Pancreas (tissue), 10 donors: Measurements from ENCODE around the gene MICAL3. TPM values are rescaled to one million over a fixed set of nuclear protein-coding genes. Genes with fewer than 3 reads are reported as not detected.

Experiments
- ATAC-seq, 4 donors: fragments of 200-7000 bp; cut with Tn5 transposase; one replicate each; pipeline versions ENCODE4 v1.8.0 to v1.9.1; 2020; ENCODE audit warnings: mild to moderate bottlenecking in 4 of 4, moderate library complexity in 4 of 4
- DNase-seq, 6 donors: peaks; one replicate each; pipeline ENCODE4 v3.0.0-alpha.2; 2020
- FAIRE-seq: peaks from 2 replicates; lab custom pipeline; 2012; peaks lifted over from hg19 to GRCh38; lab: Jason Lieb, UNC
- H3K27ac ChIP-seq, 4 donors: fragments of 200-600 bp; sonication (generic); 1 replicate in 3 of 4; 2 replicates in 1 of 4; pipeline versions ENCODE4 v1.5.0 to v1.8.0; 2020
- H3K27me3 ChIP-seq, 4 donors: fragments of 200-600 bp; one replicate each; pipeline ENCODE4 v1.8.0; 2021
- H3K36me3 ChIP-seq, 3 donors: fragments of 200-600 bp; sonication (generic) in 1 of 3; one replicate each; pipeline versions ENCODE4 v1.5.0 to v1.8.0; 2020 to 2021
- H3K4me1 ChIP-seq, 3 donors: fragments of 200-600 bp; one replicate each; pipeline ENCODE4 v1.8.0; 2021
- H3K4me3 ChIP-seq, 4 donors: fragments of 200-600 bp; sonication (generic) in 2 of 4; one replicate each; pipeline versions ENCODE4 v1.5.0 to v1.8.0; 2020 to 2021
- H3K9me3 ChIP-seq, 4 donors: fragments of 200-600 bp; one replicate each; pipeline ENCODE4 v1.8.0; 2021
- WGBS, 2 donors: extraction: QIAGEN DNeasy Blood & Tissue Kit; methylation state at CpG; one replicate each; pipeline ENCODE4 v1.1.7; 2013; 5-methylcytosine and 5-hydroxymethylcytosine counted together
- intact Hi-C, 3 donors: fragments of 100-400 bp; cut with DNase I; formaldehyde crosslinking; loops; one replicate each; pipeline versions ENCODE4 v1.11.1 to v1.14.2; 2022
- polyA plus RNA-seq, 2 donors: library from polyadenylated mRNA; stranded (reverse); fragments of 200-250 nt; gene quantifications; one replicate each; pipeline ENCODE4 v1.2.3, GENCODE V29; 2013
- total RNA-seq, 6 donors: library from RNA; stranded (reverse); fragmentation: NEBNext Ultra II Directional in 4 of 6; extraction: Animal tissue kit (Norgen Biotek cat#: 25700) in 4 of 6; gene quantifications; one replicate each; pipeline versions ENCODE4 v1.2.1 to v1.2.4, GENCODE V29; 2021 to 2023
- TF ChIP-seq, protein P1 (sequence below), 4 donors: fragments of 200-600 bp; sonication (generic) in 3 of 4; IDR thresholded peaks; one replicate each; pipeline versions ENCODE4 v1.5.0 to v1.8.0; 2021; ENCODE audit warnings: antibody characterized with exemption in 4 of 4
- donor health status: healthy with polysubstance abuse.
- donor health status: DM: no; HTN: no; CAD: no; lungs with moderate emphysema.
- donor health status: DM: no; HTN: no; CAD: no.
- donor health status: control.
- donor health status: control.
- donor health status: Bipolar disorder and iron deficiency.
- donor health status: DM: yes; HTN: yes; CAD: no.
- donor health status: DM: no; HTN: no; CAD: no.
- donor health status: DM: no; HTN: no; CAD: no.
- donor health status: DM: yes; HTN: yes; CAD: no.

The MICAL3 gene
- total and polyA plus RNA-seq, 8 donors = 5.9 to 56.8 (median 25.5) TPM

DNA sequence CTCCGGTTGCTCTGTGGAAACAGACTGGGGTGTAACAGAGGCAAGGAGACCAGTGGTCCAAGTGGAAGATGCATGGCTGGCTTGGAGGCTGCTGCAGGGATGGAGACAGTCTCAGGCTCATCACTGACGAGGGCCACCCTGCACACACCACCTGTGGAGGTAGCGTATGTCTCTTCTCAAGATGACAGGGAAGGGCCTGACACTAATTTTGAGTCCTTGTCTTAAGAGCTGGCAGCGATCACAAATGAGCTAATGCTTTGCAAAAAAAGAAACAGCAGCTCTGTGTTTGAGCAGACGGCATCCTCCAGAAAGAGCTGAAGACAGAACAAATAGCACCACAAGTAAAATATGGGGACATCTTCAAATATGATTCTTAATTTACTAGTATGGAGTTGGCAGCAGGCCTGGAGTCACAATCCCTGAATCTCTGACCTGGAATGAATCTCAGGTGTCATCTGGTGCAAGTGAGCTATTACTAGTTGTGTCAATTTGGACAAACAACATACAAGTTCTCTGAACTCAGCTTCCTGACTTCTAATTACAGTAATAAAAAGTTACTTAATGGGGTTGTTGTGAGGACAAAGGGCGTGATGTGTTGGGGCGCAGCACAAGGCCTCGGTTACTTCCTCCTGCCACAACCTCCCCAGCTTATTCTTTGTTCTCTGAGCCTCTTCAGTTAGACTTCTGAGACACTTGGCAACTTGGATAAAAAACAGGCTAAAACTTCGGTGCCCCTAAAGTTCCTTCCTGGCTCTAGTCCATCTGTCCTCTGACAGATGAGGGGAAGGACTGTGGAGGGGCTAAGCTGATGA is 154.9 kb downstream of the MICAL3 start:
- no peak overlapping the region for H3K27ac ChIP-seq
- ATAC-seq = no peak
- H3K9me3 ChIP-seq = no peaks in the 10 kb centered on the region
- 84 to 88% methylated on average over 9 of the region's 9 CpGs for WGBS, 2 donors
- no peaks in the 10 kb centered on the region for H3K4me1 ChIP-seq
- peaks cover 0 to 52% (median 2%) of the 10 kb centered on the region in 3 donors for H3K36me3 ChIP-seq
- no peak for FAIRE-seq
- TF ChIP-seq, protein P1, sequence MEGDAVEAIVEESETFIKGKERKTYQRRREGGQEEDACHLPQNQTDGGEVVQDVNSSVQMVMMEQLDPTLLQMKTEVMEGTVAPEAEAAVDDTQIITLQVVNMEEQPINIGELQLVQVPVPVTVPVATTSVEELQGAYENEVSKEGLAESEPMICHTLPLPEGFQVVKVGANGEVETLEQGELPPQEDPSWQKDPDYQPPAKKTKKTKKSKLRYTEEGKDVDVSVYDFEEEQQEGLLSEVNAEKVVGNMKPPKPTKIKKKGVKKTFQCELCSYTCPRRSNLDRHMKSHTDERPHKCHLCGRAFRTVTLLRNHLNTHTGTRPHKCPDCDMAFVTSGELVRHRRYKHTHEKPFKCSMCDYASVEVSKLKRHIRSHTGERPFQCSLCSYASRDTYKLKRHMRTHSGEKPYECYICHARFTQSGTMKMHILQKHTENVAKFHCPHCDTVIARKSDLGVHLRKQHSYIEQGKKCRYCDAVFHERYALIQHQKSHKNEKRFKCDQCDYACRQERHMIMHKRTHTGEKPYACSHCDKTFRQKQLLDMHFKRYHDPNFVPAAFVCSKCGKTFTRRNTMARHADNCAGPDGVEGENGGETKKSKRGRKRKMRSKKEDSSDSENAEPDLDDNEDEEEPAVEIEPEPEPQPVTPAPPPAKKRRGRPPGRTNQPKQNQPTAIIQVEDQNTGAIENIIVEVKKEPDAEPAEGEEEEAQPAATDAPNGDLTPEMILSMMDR (IDR thresholded peaks at IDR 0.05) = no peak
- no peak overlapping the region for H3K4me3 ChIP-seq
- H3K27me3 ChIP-seq = no peaks in the 10 kb centered on the region
- DNase-seq = no peak
- intact Hi-C loops = no loop called here

DNA sequence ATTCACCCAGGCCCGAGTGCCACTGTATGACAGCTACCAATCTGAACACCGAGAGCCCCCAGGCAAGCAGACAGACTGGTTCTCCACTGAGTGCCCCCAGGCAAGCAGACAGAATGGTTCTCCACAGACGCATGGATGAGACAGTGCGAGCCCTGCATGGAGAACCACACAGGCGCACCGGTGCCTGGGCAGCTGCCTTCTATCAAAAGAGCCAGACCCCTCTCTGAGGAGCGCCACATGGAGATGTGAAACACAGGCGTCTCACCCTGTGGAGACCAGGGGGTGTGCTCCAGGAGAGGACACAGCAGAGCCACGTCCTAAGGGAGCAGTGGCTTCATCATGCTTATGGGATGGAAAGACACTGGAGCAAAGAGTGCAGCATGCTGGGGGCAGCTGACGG is 155.6 kb downstream of the MICAL3 start:
- no peak overlapping the region for H3K27ac ChIP-seq

DNA sequence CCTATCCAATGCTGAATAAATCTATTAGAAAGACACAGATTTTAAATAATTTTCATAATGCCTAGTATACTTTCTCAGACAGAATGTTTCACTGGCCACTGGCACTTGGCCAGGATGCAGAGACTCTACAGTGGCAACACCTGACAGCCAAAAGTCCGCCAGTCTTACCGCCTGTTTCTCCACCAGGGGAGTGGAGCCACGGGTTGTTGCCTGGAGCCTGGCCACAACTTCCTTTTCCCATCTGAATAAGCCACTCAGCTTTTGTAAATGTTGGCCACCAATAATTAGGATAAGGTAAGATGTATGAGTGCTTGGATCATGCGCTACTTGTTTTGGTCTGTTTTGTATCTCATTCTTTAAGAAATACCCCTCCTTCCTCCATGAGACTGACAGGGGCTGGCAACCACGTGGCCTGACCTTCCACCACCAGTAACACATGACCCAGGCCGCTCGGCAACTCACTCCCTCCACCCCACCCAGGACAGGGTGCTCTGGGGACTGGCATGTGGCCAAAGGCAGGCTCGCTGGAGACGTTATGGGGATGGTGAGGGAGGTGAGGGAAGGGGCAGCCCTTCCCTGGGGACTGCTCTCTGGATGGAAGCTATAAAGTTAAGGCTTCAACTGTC is 157.1 kb downstream of the MICAL3 start:
- FAIRE-seq = no peak
- intact Hi-C loops = no loop called here

More for the DNA sequence above, 155.6 kb downstream of the MICAL3 start:
- Histone ChIP-seq H3K36me3 (peaks cover 0 to 54% (median 9%) of the 10 kb centered on the region in 3 donors), H3K27me3 (no peaks in the 10 kb centered on the region), H3K4me1 (no peaks in the 10 kb centered on the region), H3K4me3 (no peak overlapping the region), H3K9me3 (no peaks in the 10 kb centered on the region)
- no peak for DNase-seq
- no peak for FAIRE-seq
- 91 to 93% methylated on average over 10 of the region's 10 CpGs for WGBS, 2 donors
- TF ChIP-seq, protein P1 (IDR thresholded peaks at IDR 0.05) = no peak
- intact Hi-C loops = no loop called here
- no peak for ATAC-seq

DNA sequence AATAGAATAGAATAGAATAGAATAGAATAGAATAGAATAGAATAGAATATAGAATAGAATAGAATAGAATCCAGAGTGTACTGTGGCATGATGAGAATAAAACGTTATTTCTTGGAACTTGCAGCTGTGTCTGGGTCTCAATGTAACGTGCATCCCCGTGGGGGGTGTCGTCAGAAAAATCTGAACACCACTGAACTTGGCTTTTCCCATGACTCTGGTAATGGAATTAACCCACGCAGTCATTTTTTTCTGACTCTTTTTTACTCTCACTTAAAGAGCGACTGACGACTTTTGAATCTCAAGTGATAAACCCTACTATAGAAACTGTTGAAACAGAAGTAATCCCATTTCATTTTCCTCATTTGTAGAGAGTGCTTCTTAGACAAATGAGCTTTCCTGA is 157.7 kb downstream of the MICAL3 start:
- Histone ChIP-seq H3K4me1 (no peaks in the 10 kb centered on the region), H3K36me3 (peaks cover 0 to 60% (median 9%) of the 10 kb centered on the region in 3 donors), H3K4me3 (no peak overlapping the region), H3K27ac (no peak overlapping the region), H3K27me3 (no peaks in the 10 kb centered on the region), H3K9me3 (no peaks in the 10 kb centered on the region)
- FAIRE-seq = no peak
- ATAC-seq = no peak
- TF ChIP-seq, protein P1 (IDR thresholded peaks at IDR 0.05) = no peak
- 90 to 95% methylated on average over 7 of the region's 7 CpGs for WGBS, 2 donors
- DNase-seq = no peak
- intact Hi-C loops = no loop called here

More for the DNA sequence above, 157.1 kb downstream of the MICAL3 start:
- Histone ChIP-seq H3K4me3 (no peak overlapping the region), H3K9me3 (no peaks in the 10 kb centered on the region), H3K27ac (no peak overlapping the region), H3K4me1 (no peaks in the 10 kb centered on the region), H3K36me3 (peaks cover 0 to 60% (median 9%) of the 10 kb centered on the region in 3 donors), H3K27me3 (no peaks in the 10 kb centered on the region)
- peak in 1 of 6 donors; percentile 46 for DNase-seq
- peak; percentile 23 to 40 (median 34) for ATAC-seq
- TF ChIP-seq, protein P1 (IDR thresholded peaks at IDR 0.05) = no peak
- 59% methylated on average over 9 of the region's 9 CpGs for WGBS, 2 donors
